HG02678 (cell line): ENCODE results near the gene KRT2.

Experiments
- ATAC-seq: cut with Tn5 transposase; IDR thresholded peaks from one replicate; pipeline ENCODE4 v1.9.1; 2021; ENCODE audit warnings: mild to moderate bottlenecking, moderate library complexity; ENCODE audit not compliant: unreplicated experiment

The KRT2 gene

GRCh38 chr12:52667509-52667908, 15.5 kb upstream of the KRT2 start:
- no peak for ATAC-seq

DNA sequence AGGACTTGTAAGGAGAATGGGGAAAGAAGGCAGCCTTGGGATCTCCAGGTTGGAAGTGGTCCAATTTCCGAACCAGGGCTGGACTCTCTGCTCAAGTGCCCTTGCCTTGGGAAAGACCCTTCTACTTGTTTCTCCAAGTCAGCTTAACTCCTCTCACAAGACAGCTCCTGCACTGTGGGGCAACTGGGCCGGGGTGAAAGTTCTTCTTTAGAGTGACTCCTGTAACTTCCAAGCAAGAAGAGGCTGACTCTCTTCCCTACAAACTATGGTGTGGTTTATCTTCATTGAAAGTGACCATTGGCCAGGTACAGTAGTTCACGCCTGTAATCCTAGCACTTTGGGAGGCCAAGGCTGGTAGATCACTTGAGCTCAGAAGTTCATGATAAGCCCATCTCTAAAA, 14.5 kb upstream of the KRT2 start:
- ATAC-seq: no peak

DNA sequence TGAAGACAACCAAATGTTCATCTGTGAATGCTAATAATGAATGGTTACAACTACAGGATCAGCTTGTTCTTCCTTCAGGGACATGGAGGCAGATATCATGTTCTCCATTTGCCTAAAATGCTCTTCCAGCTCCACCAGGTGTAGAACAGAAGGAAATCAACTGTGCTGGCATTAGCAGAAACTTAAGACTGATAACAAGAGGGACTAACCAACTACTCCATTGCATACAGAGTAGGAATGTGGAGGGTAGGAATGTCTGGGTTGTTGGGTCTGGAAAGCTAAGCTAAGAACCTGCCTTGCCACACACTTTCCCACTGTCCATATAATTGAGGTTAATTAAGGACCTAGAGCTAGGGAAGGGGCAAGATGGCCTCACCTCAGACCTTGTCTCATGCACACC, 11.4 kb upstream of the KRT2 start:
- ATAC-seq: no peak

DNA sequence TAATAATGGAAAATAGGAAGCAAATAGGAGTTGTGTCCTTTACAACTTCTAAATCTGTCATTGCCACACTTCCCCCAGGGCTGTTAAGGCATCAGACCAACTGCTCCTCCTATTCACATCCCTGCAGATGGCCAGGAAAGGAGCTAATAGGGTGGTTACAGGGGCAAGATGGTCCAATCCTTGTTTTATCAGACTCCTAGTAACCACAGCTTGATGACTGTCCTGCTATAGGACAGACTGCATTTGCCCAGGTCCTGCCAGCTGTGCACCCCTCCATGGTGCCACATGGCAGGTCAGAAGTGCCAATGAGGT, 10.9 kb upstream of the KRT2 start:
- no peak for ATAC-seq

DNA sequence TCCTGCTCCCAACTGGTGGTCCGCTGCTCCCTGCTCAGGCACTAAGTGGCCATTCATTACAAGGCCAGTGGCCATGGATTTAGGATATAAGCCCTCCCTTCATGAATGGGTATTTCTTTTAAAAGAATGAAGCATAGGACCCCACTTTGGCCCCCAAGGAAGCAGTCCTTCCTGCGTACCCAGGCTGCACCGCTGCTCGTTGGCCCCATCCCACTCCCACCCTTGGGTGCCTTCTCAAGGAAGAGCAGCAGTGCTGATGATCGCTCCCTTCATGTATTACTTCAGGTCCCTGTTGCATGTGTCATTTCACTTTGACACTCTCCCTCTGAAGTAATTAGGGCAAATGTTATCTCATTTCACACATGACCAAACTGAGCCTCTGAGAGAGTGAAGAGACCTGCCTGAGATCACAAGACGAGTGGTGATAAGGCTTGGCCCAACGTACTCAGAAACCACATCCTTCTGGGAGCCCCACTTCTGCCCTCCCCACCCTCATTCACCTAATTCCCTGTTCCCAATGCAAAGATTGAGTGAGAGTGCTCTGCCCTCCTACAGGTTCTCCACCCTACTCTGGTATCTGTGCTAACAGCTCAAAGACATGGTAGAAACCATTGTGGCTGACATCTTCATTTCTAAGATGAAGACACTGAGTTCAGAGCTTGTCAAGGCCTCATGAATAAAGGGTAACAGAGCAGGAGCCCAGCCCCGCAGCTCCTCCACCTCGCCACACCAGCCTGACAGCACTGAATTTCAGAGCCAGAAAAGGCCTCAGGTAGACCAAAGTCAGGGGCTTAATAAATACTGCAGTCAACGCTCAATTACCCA, 10.3 kb upstream of the KRT2 start:
- no peak for ATAC-seq

DNA sequence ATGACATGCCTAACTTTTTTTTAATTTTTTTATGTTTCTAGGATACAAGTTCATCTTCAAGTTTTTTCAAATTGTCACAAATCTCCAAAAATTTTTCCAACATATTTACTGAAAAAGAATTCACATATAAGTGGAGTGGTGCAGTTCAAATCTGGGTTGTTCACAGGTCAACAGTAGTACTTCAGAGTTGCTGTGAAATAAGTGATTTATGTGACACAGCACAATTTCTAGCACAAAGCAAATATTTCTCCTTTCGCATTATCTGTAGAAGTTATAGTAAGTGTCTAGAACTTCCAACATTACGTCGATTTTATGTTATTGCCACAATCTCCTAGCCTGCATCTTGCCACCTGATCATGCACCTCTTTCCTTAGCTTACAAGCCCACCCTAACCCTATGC, 9.7 kb upstream of the KRT2 start:
- no peak for ATAC-seq

- no peak for ATAC-seq
Observed at GRCh38 chr12:52660934-52661499, 9.0 kb upstream of the KRT2 start.

- ATAC-seq: no peak
Observed at GRCh38 chr12:52659951-52660350, 7.9 kb upstream of the KRT2 start.

DNA sequence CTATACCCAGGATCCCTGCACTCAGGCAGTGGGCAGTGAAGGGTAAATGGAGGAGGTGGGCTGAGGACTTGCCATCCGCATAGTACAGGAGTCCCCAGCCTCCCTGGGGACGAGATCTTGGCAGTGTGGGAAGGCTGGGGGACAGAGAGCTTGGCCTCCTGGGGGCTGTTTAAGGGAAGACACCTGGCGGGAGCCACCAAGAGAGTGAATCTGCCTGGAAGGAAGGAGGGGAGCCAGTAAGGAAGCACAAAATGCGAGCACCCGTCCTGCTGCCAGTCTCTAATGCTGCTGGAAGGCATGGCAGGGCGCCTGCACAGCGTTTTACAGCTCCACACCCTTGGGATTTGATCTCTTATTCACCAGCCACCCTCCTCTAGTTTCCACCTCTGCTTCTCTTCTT, 7.4 kb upstream of the KRT2 start:
- no peak for ATAC-seq

DNA sequence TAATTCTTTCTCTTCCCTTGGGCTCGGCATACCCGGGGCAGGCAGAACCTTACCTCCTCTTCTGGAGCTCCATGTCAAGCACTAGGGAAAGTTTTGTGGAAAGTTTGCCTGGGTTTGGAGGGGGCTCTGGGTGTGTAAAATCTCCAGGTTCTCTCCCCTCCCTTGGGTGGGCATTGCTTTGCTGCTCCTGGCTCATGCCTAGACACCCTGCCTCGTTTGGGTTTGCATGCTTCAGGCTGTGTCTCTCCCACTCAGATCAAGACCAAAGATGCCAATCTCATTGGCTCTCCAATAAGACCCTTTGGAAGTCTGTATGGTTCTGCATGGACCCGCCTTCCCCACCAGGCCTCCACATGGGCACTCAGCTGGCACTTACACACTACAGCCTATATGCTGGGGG, 6.2 kb upstream of the KRT2 start:
- ATAC-seq: no peak

DNA sequence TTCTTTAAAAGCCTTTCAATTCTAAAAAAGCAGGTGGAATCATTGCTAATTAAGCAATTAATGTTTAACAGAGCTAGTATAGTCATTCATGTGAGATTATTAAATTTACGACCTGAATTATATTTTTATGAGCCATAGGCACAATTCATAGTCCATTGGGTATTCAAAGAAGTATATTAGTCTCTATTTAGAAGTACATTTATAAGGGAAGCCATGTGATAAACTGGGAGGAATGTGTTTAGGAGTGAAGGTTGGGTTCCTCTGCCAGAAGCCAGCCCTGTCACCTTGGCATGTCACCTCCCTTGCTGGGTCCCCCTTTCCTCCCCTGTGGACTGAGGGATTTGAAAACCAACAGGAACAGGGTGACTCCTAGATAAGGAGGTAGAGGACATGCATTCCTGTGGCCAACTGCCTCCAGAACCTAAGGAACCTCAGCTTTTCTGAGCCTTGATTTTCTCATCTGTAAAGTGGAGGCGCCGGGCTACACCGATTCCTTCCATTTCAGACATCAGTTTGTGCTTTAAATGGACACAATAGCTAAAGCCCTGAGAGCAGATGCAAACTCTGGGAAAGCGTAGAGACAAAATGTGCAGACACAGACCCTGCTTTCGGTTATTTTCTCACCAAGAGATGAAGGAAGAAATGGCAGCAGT, 5.4 kb upstream of the KRT2 start:
- no peak for ATAC-seq

- ATAC-seq: no peak
Observed at GRCh38 chr12:52656616-52657015, 4.6 kb upstream of the KRT2 start.

GRCh38 chr12:52655720-52656124, 3.7 kb upstream of the KRT2 start:
- ATAC-seq: no peak

GRCh38 chr12:52655251-52655650, 3.2 kb upstream of the KRT2 start:
- ATAC-seq: no peak

DNA sequence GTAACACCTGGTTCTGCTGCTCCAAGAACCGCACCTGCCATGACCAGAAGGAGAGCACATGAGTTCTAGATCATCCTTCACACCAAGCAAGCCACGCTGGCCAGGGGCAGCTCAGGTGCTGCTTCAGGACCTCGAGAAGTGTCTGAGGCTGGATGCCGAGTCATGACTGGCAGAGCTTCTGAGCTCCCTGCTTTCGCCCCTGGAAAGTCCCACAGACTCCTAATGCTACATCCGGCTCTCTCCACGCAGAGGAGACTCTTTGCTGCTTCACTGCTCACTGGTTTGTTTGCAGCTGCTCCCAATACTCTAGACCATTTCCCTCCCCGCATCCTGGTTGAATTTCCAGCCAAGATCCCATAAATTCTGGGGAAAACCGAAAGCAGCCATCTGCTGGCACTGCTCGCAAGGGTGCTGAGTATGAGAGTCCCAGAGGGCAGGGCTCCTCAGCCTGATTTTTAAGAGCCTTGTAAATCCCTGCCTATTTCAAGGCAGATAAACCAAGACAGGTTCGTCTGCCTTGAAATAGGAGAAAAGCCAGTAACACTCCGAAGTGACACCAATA, 1.4 kb downstream of the KRT2 start:
- no peak for ATAC-seq

- ATAC-seq: no peak
Observed at GRCh38 chr12:52649066-52649465, 2.9 kb downstream of the KRT2 start.

- no peak for ATAC-seq
Observed at GRCh38 chr12:52648012-52648550, 3.9 kb downstream of the KRT2 start.

DNA sequence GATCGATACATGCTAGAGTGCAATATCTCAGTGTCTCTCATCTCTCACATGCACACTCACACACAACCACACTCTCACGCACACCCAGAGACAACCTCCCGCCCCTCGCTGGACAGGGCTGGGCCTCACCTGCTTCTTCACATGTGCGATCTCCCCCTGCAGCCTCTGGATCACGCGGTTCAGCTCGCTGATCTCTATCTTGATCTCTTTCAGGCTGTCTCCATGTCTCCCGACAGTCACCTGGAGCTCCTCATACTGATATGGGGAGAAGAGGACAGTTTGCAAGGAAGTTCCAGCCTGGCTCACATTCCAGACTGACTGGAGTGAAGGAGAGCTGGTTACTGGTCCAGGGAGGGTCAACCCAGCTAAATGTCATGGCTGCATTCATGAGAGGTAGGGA, 4.4 kb downstream of the KRT2 start:
- no peak for ATAC-seq

GRCh38 chr12:52646613-52647012, 5.4 kb downstream of the KRT2 start:
- no peak for ATAC-seq

DNA sequence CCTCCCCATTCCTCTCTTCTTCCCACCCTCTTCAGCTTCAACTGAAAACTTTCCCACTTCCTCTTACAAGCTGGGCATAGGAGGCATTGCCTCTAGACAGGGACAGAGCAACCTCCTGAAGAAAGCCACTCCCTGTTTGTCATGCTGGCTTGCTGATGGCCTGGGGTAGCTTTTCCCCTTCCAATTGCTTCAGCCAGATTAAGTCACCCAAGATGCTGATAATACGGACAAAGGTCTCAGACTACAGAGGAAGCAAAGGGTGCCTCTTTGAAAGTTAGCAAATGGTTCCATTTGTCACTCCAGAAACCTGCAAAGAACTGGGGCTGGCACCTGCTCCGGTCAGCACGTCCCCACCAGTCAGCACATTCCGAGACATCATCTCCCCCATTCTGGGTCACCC, 6.0 kb downstream of the KRT2 start:
- ATAC-seq: no peak

GRCh38 chr12:52645120-52645761, 6.8 kb downstream of the KRT2 start:
- no peak for ATAC-seq

GRCh38 chr12:52644078-52644415, 8.0 kb downstream of the KRT2 start:
- no peak for ATAC-seq
